GM19099 (cell line): Measurements from ENCODE around the gene ATXN7L2.

Experiments used
- POLR2A ChIP-seq: IDR thresholded peaks from 3 replicates; pipeline ENCODE4 v1.6.1; 2011; ENCODE audit warnings: low read depth; ENCODE audit not compliant: insufficient read length; ENCODE audit errors: extremely low read depth

Gene ATXN7L2

DNA sequence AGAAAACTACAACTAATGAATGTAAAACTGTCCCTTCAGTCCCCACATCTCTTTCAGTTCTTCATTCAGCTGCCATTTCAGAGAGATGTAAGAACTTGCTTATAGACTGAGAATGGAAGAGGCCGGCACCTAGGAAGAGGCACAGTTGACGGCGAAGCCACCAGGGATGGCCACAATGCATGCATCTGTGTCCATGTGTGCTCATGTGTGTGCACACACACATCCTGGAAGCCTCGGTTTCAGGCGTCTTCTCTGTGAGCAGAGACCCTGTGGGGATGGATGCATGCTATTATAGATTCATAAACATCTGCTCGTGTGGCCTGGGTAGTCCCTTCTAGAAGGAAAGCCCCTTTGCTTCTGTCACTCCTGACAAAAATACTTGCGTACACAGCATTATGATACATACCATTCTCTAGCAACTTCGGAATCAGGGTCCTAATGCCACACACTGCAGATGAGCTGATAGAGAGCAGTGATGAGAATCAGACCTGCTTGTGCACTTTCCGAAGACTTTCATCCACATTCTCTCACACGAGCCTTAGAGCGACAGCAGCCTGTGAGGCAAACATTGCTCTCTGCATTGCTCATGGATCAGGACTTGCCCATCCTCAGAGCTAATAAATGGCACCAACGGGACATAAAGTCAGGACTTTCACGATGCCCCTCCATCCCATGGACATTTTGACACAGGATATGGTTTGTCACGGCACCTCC is 43.5 kb downstream of the ATXN7L2 start:
- TF ChIP-seq POLR2A: no peak

DNA sequence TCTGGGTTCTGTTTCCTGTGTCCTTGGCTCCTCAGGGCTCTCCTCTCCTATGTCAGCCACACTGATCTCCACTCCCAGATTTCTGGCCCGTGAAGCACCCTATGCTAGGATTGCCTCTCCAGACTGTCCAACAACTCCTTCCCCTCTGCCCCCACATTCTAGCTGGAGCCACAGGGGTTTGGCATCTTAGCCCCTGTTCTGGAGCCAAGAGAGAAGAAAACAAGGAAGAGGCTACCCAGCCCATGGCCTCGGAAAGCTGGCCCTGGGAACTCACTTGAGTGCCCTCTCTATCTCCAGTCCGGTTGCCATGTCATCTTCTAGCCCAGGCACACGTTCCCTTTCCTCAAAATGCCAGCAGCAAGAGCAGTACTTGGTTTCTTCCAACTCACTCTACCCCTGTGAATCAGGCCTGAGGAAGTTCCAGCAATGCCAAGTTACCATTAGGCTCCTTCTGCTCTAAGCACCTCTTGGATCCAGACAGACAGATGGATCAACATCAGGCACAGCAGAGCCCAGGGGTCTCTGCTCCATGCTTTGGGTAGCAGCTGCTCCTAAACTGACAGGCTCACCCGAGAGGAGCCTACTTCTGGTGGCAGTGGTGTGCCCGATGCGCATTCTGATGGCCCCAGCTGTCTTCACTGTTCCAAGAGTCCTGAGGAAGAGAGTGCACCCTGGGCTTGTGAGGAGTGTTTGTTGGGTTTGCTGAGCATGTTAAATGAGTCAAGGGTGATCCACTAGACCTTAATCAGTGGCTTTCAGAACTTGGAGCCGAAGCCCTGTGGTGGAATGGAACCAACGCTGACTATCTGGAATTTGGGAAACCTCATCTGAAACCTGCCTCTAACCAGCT is 44.4 kb downstream of the ATXN7L2 start:
- TF ChIP-seq POLR2A: no peak

DNA sequence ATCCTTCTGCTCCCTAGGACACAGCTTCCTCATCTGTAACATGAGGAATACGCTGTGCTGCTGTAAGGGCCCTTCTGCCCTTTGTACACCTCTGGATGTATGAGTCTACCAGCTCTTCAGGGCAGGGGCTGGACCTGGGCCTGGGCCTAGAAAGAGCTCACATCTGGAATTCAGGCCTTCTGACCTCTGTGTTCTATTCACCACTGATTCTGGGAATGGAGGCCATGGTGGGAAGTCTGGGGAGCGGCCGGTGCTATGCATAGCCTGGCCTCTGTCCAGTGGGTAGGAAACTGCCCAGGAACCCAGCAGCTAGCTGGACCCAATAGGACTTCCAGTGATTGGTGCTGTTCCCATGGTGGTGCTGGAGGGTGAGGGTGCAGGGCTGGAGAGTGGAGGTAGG is 45.0 kb downstream of the ATXN7L2 start:
- no peak for TF ChIP-seq POLR2A

- no peak for TF ChIP-seq POLR2A
Observed at GRCh38 chr1:109529881-109530456, 46.3 kb downstream of the ATXN7L2 start.

- no peak for TF ChIP-seq POLR2A
Observed at GRCh38 chr1:109530457-109531087, 46.9 kb downstream of the ATXN7L2 start.

DNA sequence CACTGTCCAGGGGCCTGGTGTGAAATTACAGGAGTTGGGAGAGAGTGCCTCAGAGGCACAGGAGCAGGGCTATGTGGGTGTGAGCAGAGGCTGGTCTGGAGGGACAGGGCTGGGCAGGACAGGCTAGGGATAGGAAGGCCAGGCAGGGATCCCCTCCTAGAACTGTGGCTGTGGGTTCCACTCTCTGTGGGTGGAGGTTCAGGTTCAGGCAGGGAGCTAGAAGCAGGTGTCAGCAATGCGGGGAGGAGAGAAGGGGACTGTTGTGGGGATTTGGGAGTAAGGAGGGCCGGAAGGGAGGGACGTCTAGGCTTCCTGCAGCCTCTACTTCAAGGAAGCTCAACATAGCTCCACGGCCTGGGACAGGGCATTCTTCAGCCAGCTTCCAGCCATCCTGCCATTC is 47.7 kb downstream of the ATXN7L2 start:
- TF ChIP-seq POLR2A: no peak

- TF ChIP-seq POLR2A: no peak
Observed at GRCh38 chr1:109531826-109532364, 48.2 kb downstream of the ATXN7L2 start.

- TF ChIP-seq POLR2A: no peak
Observed at GRCh38 chr1:109532365-109533136, 48.8 kb downstream of the ATXN7L2 start.

DNA sequence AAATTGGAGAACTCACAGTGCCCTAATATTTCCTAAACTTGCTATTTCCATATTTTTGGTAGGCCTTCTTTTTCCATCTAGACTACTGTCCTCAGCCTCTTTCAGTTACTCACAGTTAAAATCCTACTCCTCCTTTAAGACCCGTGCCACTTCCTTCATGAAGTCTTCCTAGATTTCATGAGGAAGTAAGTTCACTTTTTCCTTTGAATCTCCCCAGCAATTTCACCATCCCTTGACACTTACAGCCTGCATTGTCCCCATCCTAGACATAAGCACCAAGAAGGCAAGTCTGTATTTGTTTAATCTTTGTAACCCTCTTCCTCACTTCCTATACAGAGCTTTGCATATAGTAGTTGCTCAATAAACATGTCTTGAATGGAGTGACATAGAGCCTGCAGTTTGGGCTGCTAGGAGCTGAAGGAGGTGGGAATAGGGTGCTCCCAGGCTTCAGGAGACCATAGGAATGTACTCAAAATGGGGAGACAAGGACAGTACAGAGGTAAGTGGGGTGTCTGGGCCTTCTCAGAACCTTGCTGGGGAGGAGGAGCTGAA is 50.7 kb downstream of the ATXN7L2 start:
- no peak for TF ChIP-seq POLR2A

GRCh38 chr1:109535481-109535880 is 51.8 kb downstream of the ATXN7L2 start:
- TF ChIP-seq POLR2A: no peak

DNA sequence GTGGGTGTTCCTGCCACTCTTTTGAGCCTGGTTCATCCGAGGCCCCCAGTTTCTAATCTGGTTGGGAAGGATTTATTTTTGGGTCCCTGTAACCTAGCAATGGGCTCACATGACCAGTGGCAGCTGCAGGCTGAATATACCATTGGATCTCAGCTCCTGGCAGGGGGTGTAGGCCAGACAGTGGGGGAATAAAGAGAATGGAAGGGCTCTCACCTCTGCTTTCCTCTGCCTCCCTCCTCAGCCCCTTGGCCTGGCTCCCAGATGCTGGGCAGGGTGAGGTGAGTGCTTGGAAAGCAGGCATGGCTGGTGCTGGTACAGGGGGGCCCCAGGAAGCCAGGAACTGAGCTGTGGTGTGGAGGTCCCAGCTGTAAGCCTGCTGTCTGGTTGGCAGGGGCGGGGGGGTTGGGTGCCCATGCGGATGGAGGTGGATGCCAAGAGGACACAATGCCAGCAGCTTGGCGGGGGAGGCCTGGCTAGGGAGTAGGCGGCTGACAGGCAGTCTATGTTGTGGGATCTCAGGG is 52.3 kb downstream of the ATXN7L2 start:
- TF ChIP-seq POLR2A: no peak

- TF ChIP-seq POLR2A: no peak
Observed at GRCh38 chr1:109537450-109538178, 53.9 kb downstream of the ATXN7L2 start.
